ENCODE data around the gene OR10C1. TPM values are rescaled to one million over a fixed set of nuclear protein-coding genes. Genes with fewer than 3 reads are reported as not detected.
A peak's percentile ranks its signal among the peaks of the same experiment; 100 is the strongest.

The OR10C1 gene
- total and polyA plus RNA-seq, 7 experiments from 2014 or later = not detected

GRCh38 chr6:29486577-29486976 is 47.5 kb downstream of the OR10C1 start:
- Mint-ChIP-seq H3K27me3 (peaks cover 5 to 41% (median 34%) of the 10 kb centered on the region in 5 donors), H3K36me3 (no peaks in the 10 kb centered on the region), H3K9me3 (peaks cover 0 to 3% (median 0%) of the 10 kb centered on the region in 11 donors), H3K27ac (no peak overlapping the region), H3K4me3 (no peak overlapping the region), H3K4me1 (peaks cover 0 to 1% (median 0%) of the 10 kb centered on the region in 7 donors)
- Histone ChIP-seq H3K27me3 (ENCODE audit: control insufficient read depth in 2 of 2, insufficient read depth in 2 of 2, low read length in 2 of 2) (peaks cover 0 to 3% of the 10 kb centered on the region in 2 donors), H3K9me3 (ENCODE audit: control insufficient read depth in 2 of 3, low read length in 3 of 3) (no peaks in the 10 kb centered on the region), H3K27ac (ENCODE audit: low read depth, low read length) (no peak overlapping the region), H3K36me3 (ENCODE audit: control insufficient read depth in 2 of 3, insufficient read depth in 3 of 3, low read length in 3 of 3) (no peaks in the 10 kb centered on the region), H3K4me1 (ENCODE audit: control insufficient read depth in 2 of 2, insufficient read depth in 2 of 2, low read length in 2 of 2) (no peaks in the 10 kb centered on the region), H3K4me3 (ENCODE audit: low read length) (no peak overlapping the region)
- intact Hi-C loops (cut with micrococcal nuclease) = no loop called here
- ChIA-PET CTCF (no interaction called here), POLR2A (no interaction called here)
- no peak for DNase-seq
- no peak for ATAC-seq

GRCh38 chr6:29487131-29487530 is 48.0 kb downstream of the OR10C1 start:
- Histone ChIP-seq H3K4me3 (ENCODE audit: low read length) (no peak overlapping the region), H3K36me3 (ENCODE audit: control insufficient read depth in 2 of 3, insufficient read depth in 3 of 3, low read length in 3 of 3) (no peaks in the 10 kb centered on the region), H3K4me1 (ENCODE audit: control insufficient read depth in 2 of 2, insufficient read depth in 2 of 2, low read length in 2 of 2) (no peaks in the 10 kb centered on the region), H3K27me3 (ENCODE audit: control insufficient read depth in 2 of 2, insufficient read depth in 2 of 2, low read length in 2 of 2) (peaks cover 0 to 3% of the 10 kb centered on the region in 2 donors), H3K9me3 (ENCODE audit: control insufficient read depth in 2 of 3, low read length in 3 of 3) (no peaks in the 10 kb centered on the region), H3K27ac (ENCODE audit: low read depth, low read length) (no peak overlapping the region)
- Mint-ChIP-seq H3K4me1 (peaks cover 0 to 1% (median 0%) of the 10 kb centered on the region in 7 donors), H3K27me3 (peaks cover 5 to 38% (median 28%) of the 10 kb centered on the region in 5 donors), H3K4me3 (no peak overlapping the region), H3K36me3 (no peaks in the 10 kb centered on the region), H3K27ac (no peak overlapping the region), H3K9me3 (peaks cover 0 to 3% (median 0%) of the 10 kb centered on the region in 11 donors)
- ChIA-PET POLR2A (no interaction called here), CTCF (interaction anchor here (0.5 kb wide), 1 partner anchor 19 kb away, joined by 3 read pairs; no protein-coding TSS in a partner anchor)
- DNase-seq (no peak), ATAC-seq (no peak)
- intact Hi-C loops (cut with micrococcal nuclease) = no loop called here

GRCh38 chr6:29487660-29488059 is 48.6 kb downstream of the OR10C1 start, which contains the start of gene MAS1L:
Gene MAS1L, minus strand, starts transcription at chr6:29487956. Its CDS starts 54 bp downstream, at chr6:29487902.
- POLR2A ChIA-PET = no interaction called here
- Mint-ChIP-seq H3K9me3 (peaks cover 0 to 3% (median 0%) of the 10 kb centered on the region in 11 donors), H3K4me3 (no peak within 1 kb of the TSS), H3K4me1 (peaks cover 0 to 1% (median 0%) of the 10 kb centered on the region in 7 donors), H3K27ac (no peak within 1 kb of the TSS), H3K36me3 (no peaks in the 10 kb centered on the region), H3K27me3 (peaks cover 5 to 37% (median 24%) of the 10 kb centered on the region in 5 donors)
- DNase-seq = no peak
- CTCF ChIA-PET = interaction anchor here (0.5 kb wide), 1 partner anchor 19 kb away, joined by 3 read pairs; no protein-coding TSS in a partner anchor
- no peak for ATAC-seq
- H3K27me3 ChIP-seq (ENCODE audit: control insufficient read depth in 2 of 2, insufficient read depth in 2 of 2, low read length in 2 of 2) = peaks cover 0 to 3% of the 10 kb centered on the region in 2 donors
- H3K36me3 ChIP-seq (ENCODE audit: control insufficient read depth in 2 of 3, insufficient read depth in 3 of 3, low read length in 3 of 3) = no peaks in the 10 kb centered on the region
- no peak within 1 kb of the TSS for H3K27ac ChIP-seq (ENCODE audit: low read depth, low read length)
- no peaks in the 10 kb centered on the region for H3K4me1 ChIP-seq (ENCODE audit: control insufficient read depth in 2 of 2, insufficient read depth in 2 of 2, low read length in 2 of 2)
- intact Hi-C loops (cut with micrococcal nuclease) = no loop called here
- no peaks in the 10 kb centered on the region for H3K9me3 ChIP-seq (ENCODE audit: control insufficient read depth in 2 of 3, low read length in 3 of 3)
- no peak within 1 kb of the TSS for H3K4me3 ChIP-seq (ENCODE audit: low read length)

- Mint-ChIP-seq H3K4me1 (peaks cover 0 to 1% (median 0%) of the 10 kb centered on the region in 7 donors), H3K27me3 (peaks cover 3 to 36% (median 22%) of the 10 kb centered on the region in 5 donors), H3K27ac (no peak overlapping the region), H3K36me3 (no peaks in the 10 kb centered on the region), H3K4me3 (no peak overlapping the region), H3K9me3 (peaks cover 0 to 3% (median 0%) of the 10 kb centered on the region in 11 donors)
- ChIA-PET CTCF (no interaction called here), POLR2A (no interaction called here)
- H3K27me3 ChIP-seq (ENCODE audit: control insufficient read depth in 2 of 2, insufficient read depth in 2 of 2, low read length in 2 of 2) = peaks cover 0 to 3% of the 10 kb centered on the region in 2 donors
- DNase-seq (no peak), ATAC-seq (no peak)
- no peak overlapping the region for H3K27ac ChIP-seq (ENCODE audit: low read depth, low read length)
- no peaks in the 10 kb centered on the region for H3K36me3 ChIP-seq (ENCODE audit: control insufficient read depth in 2 of 3, insufficient read depth in 3 of 3, low read length in 3 of 3)
- H3K9me3 ChIP-seq (ENCODE audit: control insufficient read depth in 2 of 3, low read length in 3 of 3) = no peaks in the 10 kb centered on the region
- intact Hi-C loops (cut with micrococcal nuclease) = no loop called here
- H3K4me3 ChIP-seq (ENCODE audit: low read length) = no peak overlapping the region
- H3K4me1 ChIP-seq (ENCODE audit: control insufficient read depth in 2 of 2, insufficient read depth in 2 of 2, low read length in 2 of 2) = no peaks in the 10 kb centered on the region
Observed at GRCh38 chr6:29488874-29489273, 49.8 kb downstream of the OR10C1 start.

- H3K4me3 Mint-ChIP-seq = no peak overlapping the region
- H3K4me1 Mint-ChIP-seq = peaks cover 0 to 1% (median 0%) of the 10 kb centered on the region in 7 donors
- no peaks in the 10 kb centered on the region for H3K4me1 ChIP-seq (ENCODE audit: control insufficient read depth in 2 of 2, insufficient read depth in 2 of 2, low read length in 2 of 2)
- no peaks in the 10 kb centered on the region for H3K36me3 Mint-ChIP-seq
- ATAC-seq (no peak), DNase-seq (no peak)
- H3K9me3 ChIP-seq (ENCODE audit: control insufficient read depth in 2 of 3, low read length in 3 of 3) = no peaks in the 10 kb centered on the region
- H3K27me3 Mint-ChIP-seq = peaks cover 3 to 38% (median 22%) of the 10 kb centered on the region in 5 donors
- H3K4me3 ChIP-seq (ENCODE audit: low read length) = no peak overlapping the region
- intact Hi-C loops (cut with micrococcal nuclease) = no loop called here
- H3K27ac Mint-ChIP-seq = peak overlapping the region in 1 of 9 donors; percentile 52
- CTCF ChIA-PET = no interaction called here
- H3K27me3 ChIP-seq (ENCODE audit: control insufficient read depth in 2 of 2, insufficient read depth in 2 of 2, low read length in 2 of 2) = peaks cover 0 to 3% of the 10 kb centered on the region in 2 donors
- H3K9me3 Mint-ChIP-seq = peaks cover 0 to 3% (median 0%) of the 10 kb centered on the region in 11 donors
- no peak overlapping the region for H3K27ac ChIP-seq (ENCODE audit: low read depth, low read length)
- POLR2A ChIA-PET = no interaction called here
- H3K36me3 ChIP-seq (ENCODE audit: control insufficient read depth in 2 of 3, insufficient read depth in 3 of 3, low read length in 3 of 3) = no peaks in the 10 kb centered on the region
Observed at GRCh38 chr6:29489286-29489685, 50.2 kb downstream of the OR10C1 start.

GRCh38 chr6:29490055-29490454 is 50.9 kb downstream of the OR10C1 start:
- ChIA-PET CTCF (no interaction called here), POLR2A (no interaction called here)
- H3K27me3 ChIP-seq (ENCODE audit: control insufficient read depth in 2 of 2, insufficient read depth in 2 of 2, low read length in 2 of 2) = peaks cover 0 to 3% of the 10 kb centered on the region in 2 donors
- no peaks in the 10 kb centered on the region for H3K4me1 ChIP-seq (ENCODE audit: control insufficient read depth in 2 of 2, insufficient read depth in 2 of 2, low read length in 2 of 2)
- no peak overlapping the region for H3K4me3 ChIP-seq (ENCODE audit: low read length)
- DNase-seq = no peak
- no peak for ATAC-seq
- Mint-ChIP-seq H3K27ac (no peak overlapping the region), H3K4me3 (no peak overlapping the region), H3K4me1 (peaks cover 0 to 1% (median 0%) of the 10 kb centered on the region in 7 donors), H3K36me3 (no peaks in the 10 kb centered on the region), H3K27me3 (peaks cover 3 to 35% (median 21%) of the 10 kb centered on the region in 5 donors), H3K9me3 (peaks cover 0 to 3% (median 0%) of the 10 kb centered on the region in 11 donors)
- intact Hi-C loops (cut with micrococcal nuclease) = no loop called here
- no peaks in the 10 kb centered on the region for H3K36me3 ChIP-seq (ENCODE audit: control insufficient read depth in 2 of 3, insufficient read depth in 3 of 3, low read length in 3 of 3)
- no peaks in the 10 kb centered on the region for H3K9me3 ChIP-seq (ENCODE audit: control insufficient read depth in 2 of 3, low read length in 3 of 3)
- H3K27ac ChIP-seq (ENCODE audit: low read depth, low read length) = no peak overlapping the region

- Mint-ChIP-seq H3K4me3 (no peak overlapping the region), H3K9me3 (peaks cover 0 to 3% (median 0%) of the 10 kb centered on the region in 11 donors), H3K36me3 (no peaks in the 10 kb centered on the region), H3K27ac (no peak overlapping the region), H3K27me3 (peaks cover 7 to 38% (median 24%) of the 10 kb centered on the region in 5 donors), H3K4me1 (peaks cover 0 to 1% (median 0%) of the 10 kb centered on the region in 7 donors)
- no peak for DNase-seq
- Histone ChIP-seq H3K27me3 (ENCODE audit: control insufficient read depth in 2 of 2, insufficient read depth in 2 of 2, low read length in 2 of 2) (peaks cover 0 to 3% of the 10 kb centered on the region in 2 donors), H3K4me3 (ENCODE audit: low read length) (no peak overlapping the region), H3K9me3 (ENCODE audit: control insufficient read depth in 2 of 3, low read length in 3 of 3) (no peaks in the 10 kb centered on the region), H3K36me3 (ENCODE audit: control insufficient read depth in 2 of 3, insufficient read depth in 3 of 3, low read length in 3 of 3) (no peaks in the 10 kb centered on the region), H3K27ac (ENCODE audit: low read depth, low read length) (no peak overlapping the region), H3K4me1 (ENCODE audit: control insufficient read depth in 2 of 2, insufficient read depth in 2 of 2, low read length in 2 of 2) (no peaks in the 10 kb centered on the region)
- intact Hi-C loops (cut with micrococcal nuclease) = no loop called here
- POLR2A ChIA-PET = no interaction called here
- peak; percentile 53 for ATAC-seq
- CTCF ChIA-PET = no interaction called here
Observed at GRCh38 chr6:29490552-29490951, 51.4 kb downstream of the OR10C1 start.
